Bronchial epithelial cell (primary cell): ENCODE data around the gene DNMT1. TPM values are rescaled to one million over a fixed set of nuclear protein-coding genes. Genes with fewer than 3 reads are reported as not detected.
A peak's percentile ranks its signal among the peaks of the same experiment; 100 is the strongest.

Source experiments
- DNase-seq: peaks from one replicate; pipeline ENCODE4 v3.0.0-alpha.2; 2010; ENCODE audit warnings: low read depth
- FAIRE-seq: peaks from 2 replicates; lab custom pipeline; 2011; peaks lifted over from hg19 to GRCh38; lab: Jason Lieb, UNC
- H3K27me3 ChIP-seq: 2 replicates; pipeline ENCODE4 v1.5.1; 2011; ENCODE audit warnings: low read length; ENCODE audit not compliant: control insufficient read depth, insufficient read depth
- H3K36me3 ChIP-seq: 2 replicates; pipeline ENCODE4 v1.5.1; 2011; ENCODE audit warnings: low read length; ENCODE audit not compliant: control insufficient read depth, insufficient read depth
- H3K4me3 ChIP-seq: 2 replicates; pipeline ENCODE4 v1.5.1; 2011; ENCODE audit warnings: mild to moderate bottlenecking, low read depth, low read length, control low read depth
- total RNA-seq: library from RNA; depleted of rRNA; stranded (reverse); fragments of >200 nt; gene quantifications from 2 replicates; pipeline ENCODE4 v1.2.1, GENCODE V29; 2014
- TF ChIP-seq, protein P1 (sequence below): IDR thresholded peaks from 2 replicates; pipeline ENCODE4 v1.5.1; 2011; ENCODE audit warnings: mild to moderate bottlenecking, moderate library complexity, low read length, control low read depth, inconsistent platforms; ENCODE audit not compliant: insufficient read depth, severe bottlenecking

DNMT1 gene
- total RNA-seq, 1 donor from 2014 or later: 12.4 TPM

DNA sequence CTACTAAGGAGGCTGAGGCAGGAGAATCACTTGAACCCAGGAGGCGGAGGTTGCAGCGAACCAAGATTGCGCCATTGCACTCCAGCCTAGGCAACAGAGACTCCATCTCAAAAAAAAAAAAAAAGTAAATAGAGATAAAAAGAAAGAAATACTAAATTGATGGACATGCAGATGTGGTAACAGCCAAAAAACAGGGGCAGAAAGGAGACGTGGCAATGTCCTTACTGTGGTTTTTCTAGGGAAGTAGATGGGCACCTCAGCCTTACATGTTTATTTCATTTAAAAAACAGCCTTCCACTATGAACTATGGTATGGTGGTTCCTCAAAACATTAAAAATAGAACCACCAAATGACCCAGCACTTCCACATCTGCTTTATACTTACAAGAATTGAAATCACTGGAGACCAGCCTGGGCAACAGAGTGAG is 68.5 kb downstream of the DNMT1 start:
- FAIRE-seq (no peak), DNase-seq (no peak)
- H3K36me3 ChIP-seq: peaks cover 1% of the 10 kb centered on the region
- TF ChIP-seq, protein P1, sequence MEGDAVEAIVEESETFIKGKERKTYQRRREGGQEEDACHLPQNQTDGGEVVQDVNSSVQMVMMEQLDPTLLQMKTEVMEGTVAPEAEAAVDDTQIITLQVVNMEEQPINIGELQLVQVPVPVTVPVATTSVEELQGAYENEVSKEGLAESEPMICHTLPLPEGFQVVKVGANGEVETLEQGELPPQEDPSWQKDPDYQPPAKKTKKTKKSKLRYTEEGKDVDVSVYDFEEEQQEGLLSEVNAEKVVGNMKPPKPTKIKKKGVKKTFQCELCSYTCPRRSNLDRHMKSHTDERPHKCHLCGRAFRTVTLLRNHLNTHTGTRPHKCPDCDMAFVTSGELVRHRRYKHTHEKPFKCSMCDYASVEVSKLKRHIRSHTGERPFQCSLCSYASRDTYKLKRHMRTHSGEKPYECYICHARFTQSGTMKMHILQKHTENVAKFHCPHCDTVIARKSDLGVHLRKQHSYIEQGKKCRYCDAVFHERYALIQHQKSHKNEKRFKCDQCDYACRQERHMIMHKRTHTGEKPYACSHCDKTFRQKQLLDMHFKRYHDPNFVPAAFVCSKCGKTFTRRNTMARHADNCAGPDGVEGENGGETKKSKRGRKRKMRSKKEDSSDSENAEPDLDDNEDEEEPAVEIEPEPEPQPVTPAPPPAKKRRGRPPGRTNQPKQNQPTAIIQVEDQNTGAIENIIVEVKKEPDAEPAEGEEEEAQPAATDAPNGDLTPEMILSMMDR: no peak
- H3K4me3 ChIP-seq: no peak overlapping the region
- H3K27me3 ChIP-seq: no peaks in the 10 kb centered on the region

DNA sequence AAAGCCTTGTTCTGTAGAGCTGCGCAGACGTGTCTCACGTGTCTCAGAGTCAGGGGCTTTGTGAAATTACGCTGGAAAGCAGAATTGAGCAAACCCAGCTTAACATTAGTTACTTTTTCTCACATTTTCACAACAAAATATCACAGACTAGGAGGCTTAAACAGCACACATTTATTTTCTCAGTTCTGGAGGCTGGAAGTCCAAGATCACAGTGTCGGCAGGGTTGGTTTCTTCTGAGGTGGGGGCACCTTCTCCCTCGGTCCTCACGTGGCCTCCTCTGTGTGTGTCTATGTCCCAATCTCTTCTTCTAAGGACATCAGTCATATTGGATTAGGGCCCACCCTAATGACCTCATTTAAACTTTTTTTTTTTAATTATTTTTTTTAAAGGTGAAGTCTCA is 70.3 kb downstream of the DNMT1 start:
- DNase-seq (no peak), FAIRE-seq (no peak)
- TF ChIP-seq, protein P1: no peak
- Histone ChIP-seq H3K27me3 (no peaks in the 10 kb centered on the region), H3K36me3 (peaks cover 1% of the 10 kb centered on the region), H3K4me3 (no peak overlapping the region)

DNA sequence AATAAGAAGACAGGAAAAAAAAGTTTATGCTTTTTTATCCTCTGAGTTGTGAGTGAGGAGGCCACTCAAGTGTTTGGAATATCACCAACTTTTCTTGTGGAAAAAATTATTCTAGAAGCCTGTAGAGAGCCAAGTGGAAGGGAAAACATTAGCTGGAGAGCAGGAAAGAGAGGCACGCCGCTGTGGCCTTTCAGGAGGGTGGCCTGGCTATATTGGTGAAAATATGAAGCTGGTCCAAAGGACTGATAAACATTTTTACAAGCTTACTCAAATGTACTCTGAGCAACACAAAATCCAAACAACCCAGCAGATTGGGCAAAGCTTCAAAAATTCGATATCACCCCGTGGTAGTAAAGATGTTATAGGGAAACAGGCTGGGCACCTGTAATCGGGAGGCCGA is 72.7 kb downstream of the DNMT1 start:
- DNase-seq: no peak
- TF ChIP-seq, protein P1: no peak
- Histone ChIP-seq H3K27me3 (no peaks in the 10 kb centered on the region), H3K36me3 (peaks cover 7% of the 10 kb centered on the region), H3K4me3 (no peak overlapping the region)
- no peak for FAIRE-seq

DNA sequence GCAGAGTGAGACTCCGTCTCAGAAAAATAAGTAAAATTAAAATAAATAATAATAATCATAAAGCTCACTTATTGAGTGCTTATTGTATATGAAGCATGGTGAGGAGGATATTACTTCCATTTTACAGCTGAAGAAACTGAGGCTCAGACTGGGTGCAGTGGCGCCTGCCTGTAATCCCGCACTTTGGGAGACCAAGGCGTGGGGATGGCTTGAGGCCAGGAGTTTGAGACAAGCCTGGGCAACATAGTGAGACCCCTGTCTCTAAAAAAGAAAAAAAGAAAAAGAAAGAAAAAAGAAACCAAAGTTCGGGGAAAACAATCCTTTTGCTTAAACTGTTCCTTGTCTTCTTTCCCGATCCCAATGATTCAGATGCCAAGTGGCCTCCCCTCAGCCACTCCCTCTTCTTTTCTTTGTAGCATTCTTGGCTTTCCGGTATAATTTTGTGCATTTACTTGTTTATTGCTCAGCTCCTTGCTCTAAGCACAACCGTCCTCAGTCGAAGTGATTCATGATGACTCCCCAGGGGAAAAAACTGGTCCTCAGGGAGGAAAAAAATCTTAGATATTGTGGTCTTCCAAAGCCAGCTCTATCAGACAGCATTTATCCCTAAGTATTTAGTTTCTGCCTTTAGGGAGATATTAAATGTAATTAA is 74.1 kb downstream of the DNMT1 start:
- FAIRE-seq (no peak), DNase-seq (peak; percentile 92)
- TF ChIP-seq, protein P1: no peak
- Histone ChIP-seq H3K36me3 (peaks cover 17% of the 10 kb centered on the region), H3K27me3 (no peaks in the 10 kb centered on the region), H3K4me3 (no peak overlapping the region)

DNA sequence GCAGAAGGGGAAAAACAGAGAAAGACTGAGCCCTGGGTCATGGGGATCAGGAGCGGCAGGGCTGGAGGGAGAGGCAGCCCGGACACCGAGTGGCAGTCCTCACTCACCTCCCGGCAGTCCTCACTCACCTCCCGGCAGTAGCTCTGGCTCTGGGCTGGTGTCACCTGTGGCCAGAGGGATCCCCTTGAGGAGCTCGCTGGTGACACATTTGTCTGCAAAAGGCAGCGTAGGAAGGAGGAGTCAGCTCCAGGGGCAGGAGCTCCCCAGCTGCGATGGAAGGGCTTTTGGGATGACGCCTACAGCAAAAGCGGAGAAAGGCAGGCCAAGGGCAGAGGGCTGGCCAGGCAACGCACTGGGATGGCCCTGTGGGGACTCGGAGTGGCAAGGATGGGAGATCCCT is 75.8 kb downstream of the DNMT1 start:
- no peaks in the 10 kb centered on the region for H3K27me3 ChIP-seq
- DNase-seq (no peak), FAIRE-seq (no peak)
- TF ChIP-seq, protein P1: no peak
- H3K4me3 ChIP-seq: peak overlapping the region; percentile 99
- peaks cover 25% of the 10 kb centered on the region for H3K36me3 ChIP-seq
